GM18526 (cell line): ENCODE measurements around the gene KIF26A.

ENCODE experiments used
- POLR2A ChIP-seq: IDR thresholded peaks from 3 replicates; pipeline ENCODE4 v1.6.1; 2011; ENCODE audit not compliant: insufficient read length; ENCODE audit errors: extremely low read depth

KIF26A gene

DNA sequence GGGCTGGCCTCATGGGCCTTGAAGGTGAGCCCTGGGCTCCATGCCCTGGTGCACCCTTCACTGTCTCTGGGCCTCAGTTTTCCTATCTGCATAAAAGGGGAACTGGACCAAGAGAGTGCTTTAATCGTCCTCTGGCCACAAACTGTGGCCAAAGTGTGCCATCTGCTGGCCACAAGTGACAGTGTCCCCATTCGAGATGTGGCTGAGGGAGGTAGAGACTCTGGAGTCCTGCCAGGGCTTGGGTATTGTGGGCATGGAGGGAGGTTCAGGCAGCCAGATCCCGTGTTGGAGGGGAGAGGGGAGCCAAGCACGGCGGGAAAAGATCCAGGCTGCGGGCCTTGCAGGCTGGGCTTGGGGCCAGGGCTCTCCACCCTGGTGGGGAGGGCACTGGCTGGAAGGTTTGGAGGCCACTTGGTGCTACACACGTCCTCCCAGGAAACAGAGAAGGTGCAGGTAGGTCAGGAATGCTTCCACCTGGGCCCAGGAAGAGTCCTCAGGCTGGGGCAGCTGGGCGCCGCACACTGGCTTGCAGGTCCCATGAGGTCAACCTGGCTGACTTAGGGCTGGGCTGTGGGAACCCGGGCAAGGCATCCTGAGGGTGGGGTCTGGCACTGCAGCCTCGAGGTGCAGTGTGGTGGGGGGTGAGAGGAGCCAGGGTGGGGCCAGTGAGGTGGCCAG, 7.3 kb upstream of the KIF26A start:
- no peak for TF ChIP-seq POLR2A

DNA sequence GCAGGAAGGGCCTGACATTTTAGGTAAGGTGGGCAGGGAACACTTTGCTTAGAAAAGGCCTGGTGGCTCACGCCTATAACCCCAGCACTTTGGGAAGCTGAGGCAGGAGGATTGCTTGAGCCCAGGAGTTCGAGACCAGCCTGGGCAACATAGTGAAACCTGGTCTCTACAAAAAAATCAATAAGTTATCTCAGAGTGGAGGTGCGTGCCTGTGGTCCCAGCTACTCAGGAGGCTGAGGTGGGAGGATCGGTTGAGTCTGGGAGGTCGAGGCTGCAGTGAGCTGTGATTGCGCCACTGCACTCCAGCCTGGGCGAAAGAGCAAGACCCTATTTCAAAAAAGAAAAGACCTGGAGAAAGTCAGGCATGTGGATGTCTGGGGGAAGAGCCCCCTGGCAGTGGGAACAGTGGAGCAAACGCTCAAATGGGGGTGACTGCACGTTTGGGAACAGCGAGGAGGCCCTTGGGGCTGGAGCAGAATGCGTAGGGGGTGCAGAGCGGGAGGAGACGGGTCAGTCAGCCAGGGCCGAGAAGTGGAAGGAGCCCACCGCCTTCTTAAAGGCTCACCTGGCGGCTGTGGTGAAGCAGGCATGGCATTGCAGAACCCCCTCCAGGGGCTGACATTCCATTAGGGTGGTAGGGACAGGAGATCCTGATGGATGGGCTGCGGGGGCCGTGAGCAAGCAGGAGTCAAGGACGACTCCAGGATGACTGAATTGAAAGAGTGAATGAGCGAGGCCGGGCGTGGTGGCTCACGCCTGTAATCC, 6.2 kb upstream of the KIF26A start:
- TF ChIP-seq POLR2A = no peak

DNA sequence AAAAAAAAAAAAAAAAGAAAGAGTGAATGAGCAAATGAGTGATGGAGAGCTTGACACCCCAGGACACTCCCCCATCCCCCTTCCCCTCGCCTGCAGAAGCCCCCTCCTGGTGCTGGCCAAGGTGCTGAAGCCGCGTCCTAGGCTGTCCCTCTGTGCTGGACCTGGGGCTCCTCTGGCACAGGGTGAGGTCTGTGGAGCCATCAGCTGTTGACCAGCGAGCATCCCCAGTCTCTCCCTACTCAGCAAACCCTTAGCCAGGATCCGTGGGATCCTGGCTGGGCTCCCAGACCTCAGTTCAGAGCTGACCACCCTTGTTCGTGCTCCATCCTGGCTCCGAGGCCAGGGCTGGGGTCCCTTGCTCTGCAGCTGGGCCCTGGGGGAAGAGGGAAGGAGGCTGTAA, 5.4 kb upstream of the KIF26A start:
- no peak for TF ChIP-seq POLR2A

DNA sequence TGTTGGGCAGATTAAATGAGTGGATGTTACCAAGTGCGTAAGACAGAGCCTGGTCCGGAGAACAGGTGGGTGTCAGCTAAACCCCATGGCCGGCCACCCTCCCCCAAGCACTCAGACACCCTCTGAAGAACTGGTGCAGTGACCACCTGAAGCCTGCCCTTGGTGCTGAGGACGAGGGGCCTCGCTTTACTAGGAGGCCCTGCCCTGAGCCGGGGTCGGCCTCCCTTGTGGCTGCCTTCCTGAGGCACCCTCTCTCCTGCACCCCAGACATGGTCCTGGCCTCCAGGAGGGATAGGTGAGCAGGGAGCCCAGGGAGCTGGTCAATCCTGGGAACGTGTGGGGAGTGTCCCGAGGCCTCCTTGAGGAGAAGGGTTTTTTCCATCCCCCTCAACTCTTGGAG, 4.9 kb upstream of the KIF26A start:
- no peak for TF ChIP-seq POLR2A

DNA sequence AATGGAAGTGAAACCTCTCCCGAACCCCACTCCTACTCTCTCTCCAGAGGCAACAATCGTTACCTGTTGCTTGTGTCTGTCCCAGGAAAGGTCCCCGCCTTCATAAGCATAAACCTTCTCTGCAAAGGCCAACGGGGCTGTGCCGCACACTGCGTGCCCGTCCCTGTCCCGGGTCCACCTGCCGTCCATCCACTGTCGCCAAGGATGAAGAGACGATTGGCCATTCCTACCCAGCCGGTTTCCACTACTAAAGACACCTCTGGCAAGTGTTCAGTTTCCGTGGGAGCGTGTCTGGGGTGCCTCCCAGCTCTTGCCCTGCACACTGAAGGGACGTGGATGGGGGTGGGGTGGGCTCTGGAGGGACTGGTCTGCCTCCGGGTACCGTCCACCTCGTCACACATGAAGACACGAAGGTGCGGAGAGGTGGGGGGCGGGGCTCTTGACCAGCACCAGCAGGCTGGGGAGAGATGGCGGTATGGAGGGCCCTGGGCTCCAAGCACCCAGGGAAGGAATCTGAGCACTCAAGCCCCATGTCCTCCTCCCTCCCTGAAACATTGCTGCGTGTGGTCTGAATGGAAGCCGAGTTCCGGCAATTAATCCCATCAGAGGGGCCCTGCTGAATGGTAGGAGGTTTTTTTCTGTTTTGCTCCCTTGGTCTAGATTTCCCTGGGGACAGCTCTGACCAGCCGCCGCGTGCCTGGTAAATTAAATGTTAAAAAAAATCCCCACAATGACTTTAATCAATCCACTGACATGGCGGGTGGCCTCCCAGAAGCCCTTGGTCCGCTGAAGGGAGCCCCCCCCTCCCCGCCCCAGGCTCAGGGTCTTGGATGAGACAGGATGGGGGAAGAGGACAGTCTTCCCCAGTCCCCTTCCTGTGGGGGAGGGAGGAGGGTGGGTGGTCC, 4.1 kb upstream of the KIF26A start:
- no peak for TF ChIP-seq POLR2A

DNA sequence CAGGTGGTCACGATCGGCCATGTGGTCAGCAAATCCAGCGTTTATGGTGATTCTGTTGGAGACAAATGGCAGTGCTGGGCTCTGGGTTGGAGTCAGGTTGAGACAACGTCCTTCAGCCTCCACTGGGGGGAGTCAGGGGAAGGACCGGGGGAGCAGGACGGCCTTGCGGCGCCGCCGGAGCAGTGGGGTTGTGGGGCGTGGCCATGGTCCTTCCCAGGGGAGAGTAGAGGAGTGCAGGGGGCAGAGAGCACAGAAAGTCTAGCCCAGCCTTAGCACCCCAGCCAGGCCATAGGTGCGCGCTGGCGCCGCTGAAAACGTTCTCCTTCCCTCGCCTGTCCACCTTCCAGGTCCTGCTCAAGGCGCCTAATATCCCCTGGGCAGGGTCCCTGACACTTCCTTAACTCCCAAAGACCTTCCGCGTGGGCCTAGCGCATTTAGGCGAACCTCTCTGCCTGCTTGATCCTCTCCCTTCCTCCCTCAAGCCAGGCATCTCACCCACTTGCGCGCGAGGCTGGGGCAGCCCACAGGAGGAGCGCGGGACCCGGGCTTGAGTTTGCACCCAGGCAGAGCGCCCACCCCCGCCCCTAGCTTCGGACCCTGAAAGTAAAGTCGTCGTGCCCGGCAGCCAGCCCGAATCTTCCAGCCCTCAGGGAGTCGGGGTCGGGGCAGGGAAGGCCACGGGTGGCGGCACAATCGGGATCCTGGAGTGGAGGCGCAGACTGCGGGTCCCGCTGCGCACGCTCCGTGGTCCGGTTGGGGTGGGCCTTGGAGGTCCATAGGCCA, 3.1 kb upstream of the KIF26A start:
- TF ChIP-seq POLR2A = no peak

DNA sequence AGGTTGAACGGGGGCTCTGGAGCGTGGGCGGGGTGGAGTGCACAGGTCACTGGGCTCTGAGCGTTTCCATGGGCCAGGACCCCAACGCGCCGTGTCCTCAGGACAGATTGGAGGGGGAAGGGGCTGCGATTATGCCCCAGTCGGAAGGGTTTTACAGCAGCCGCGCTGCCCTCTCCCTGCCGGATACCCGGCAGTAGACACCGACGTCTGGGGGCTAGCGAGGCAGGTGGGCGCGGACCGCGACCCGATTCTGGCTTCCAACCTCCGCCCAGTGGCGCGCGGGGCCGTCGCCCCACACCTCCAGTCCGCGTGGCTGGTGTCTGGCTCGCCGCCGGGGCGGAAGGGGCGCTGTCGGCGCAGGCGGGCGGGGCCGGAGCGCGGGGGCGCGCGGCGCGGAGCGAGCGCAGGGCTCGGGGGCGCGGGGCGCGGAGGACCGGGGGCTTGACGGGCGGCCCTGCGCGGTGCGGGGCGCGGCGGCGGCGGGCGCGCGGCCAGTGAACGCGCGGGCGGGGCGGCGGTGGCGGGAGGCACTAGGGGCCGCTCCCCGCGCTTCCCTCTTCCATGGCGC, 2.4 kb upstream of the KIF26A start:
- TF ChIP-seq POLR2A = no peak

DNA sequence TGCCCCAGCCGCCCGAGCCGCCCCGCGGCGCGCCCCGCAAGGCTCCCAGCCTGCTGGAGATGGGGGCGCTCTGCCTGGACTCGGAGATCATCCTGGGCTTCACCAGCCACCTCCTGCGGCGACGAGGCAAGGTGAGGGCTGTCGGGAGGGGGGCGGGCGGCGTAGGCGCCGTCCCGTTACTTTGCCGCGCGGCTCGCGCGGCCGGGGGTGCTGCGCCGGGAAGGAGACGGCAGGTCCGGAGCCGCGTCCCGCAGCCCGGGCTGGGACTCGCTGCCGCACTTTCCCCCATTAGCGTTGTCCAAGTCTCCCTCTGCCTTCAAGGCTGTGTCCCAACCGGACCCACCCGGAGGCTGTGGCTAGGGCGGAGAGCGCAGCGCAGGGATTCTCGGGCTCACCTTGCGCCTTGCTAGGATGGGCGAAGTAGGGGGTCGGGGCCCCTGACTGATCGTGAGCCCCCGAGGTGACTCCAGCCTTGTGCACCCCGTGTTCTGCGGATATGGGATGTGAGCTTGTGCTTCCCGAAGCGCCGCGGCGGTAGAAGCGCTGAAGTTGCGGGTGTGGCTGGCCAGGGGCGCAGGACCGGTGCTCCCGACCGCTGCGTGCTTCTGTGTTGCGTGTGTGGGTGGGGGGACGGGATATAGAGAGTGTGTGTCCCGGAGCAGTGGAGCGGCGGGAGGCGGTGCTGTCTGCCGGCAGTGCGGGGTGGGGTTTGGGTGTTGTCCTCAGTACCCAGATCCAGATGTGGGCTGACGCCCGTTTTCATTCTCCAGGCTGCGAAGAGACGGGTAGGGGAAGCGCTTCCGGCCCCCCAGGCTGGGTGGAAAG, 1.7 kb upstream of the KIF26A start:
- TF ChIP-seq POLR2A = no peak

DNA sequence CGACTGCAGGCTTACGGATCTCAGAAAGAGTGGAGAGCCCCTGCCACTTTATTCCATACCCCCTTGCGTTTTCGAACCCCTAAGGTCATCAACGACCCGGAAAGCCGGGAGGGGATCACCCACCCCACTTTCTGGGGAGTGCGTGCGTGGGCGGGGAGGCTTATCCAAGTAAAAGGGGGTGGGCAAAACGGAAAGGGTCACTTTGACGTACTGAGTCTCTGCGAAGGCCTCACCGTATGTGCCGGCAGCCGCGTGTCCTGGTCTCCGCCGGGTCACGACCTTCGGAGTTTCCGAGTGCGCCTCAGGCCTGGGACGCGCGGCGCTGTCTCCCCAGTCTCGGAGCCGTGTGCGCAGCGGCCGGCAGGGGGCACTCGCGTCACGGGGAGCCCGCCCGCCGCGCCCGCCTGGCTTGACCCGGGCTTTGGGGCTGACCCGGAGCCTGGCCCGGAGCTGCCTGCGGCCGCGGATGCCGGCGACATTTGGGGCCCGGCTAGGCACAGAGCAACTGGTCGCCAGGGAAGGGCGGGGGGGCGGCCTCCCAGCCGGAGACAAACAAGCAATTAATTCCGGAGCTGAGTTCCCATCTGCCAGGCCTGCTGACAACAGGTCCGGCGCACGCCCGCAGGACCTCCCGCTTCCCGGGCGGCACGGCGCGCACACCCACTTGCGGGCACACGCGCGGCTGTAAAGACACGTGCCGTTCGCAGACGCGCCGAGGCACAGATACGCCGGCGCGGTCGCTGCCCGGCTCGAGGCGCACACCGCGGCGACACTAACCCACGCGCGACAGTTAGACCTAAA, 890 bp upstream of the KIF26A start:
- no peak for TF ChIP-seq POLR2A

DNA sequence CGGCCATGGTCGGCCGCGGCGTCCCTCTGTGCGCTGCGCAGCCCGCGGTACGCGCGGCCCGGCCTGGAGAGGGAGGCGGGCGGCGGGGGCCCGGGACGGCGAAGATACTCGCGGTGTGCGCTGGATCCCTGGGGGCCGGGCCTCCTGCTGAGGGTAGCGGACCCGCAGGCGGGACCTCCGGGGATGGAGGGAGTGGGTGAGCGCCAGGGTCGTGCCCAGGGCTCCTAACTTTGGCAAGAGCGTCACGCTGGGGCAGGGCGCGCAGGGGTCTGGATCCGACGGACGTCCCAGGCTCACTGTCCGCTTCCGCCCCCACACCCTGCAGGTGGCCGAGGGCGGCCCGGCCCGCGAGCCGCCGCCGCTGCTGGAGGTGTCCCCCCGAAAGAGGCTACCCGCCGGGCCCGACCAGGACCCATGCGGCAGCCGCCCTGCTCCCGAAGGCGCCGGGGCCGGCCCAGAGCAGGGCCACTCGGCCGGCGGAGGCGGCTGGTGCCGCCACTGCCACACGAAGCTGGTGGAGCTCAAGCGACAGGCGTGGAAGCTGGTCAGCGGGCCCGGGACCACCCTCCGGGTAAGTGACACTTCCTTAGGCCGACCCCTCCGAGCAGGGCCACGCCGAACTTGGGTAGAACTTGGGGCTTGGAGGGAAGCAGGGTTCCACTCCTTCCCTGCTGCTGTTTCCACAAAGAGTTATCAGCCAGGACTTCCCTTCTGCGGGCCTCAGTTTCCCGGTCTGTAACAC, 502 bp downstream of the KIF26A start:
- TF ChIP-seq POLR2A = no peak

DNA sequence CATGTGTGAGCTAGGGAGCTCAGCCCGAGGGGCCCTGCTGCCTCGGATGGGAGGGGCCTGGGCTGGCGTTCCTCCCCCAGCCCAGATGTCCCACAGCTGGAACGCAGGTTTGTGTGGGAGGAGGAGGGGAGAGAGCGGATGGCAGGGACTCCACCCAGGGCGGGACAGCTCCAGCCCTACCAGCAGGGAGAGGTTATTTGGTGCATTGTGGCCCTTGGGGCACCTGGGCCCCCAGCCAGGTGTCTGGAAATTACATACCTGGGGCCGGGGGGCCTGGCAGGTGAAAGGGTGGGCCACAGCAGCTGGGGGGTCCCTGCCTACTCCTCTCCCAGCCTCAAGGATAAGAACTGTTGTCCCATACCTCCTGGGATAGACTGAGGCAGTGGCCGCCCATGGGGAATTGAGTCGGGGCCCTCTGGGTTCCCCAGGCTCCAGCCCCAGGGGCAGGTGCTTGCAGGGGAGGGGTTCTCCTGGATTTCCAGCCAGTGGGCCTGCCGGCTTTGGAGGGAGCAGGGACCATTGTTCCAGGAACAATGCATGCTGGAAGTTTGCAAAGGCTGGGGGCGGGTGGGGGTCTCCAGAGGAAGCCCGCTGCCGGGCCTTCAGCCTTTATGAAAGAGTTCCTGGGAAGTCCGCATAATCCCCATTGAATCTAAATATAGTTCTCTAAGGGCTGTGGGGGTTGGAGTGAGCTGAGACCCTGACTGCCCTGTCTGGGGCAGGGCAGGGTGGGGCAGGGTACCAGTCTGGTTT, 1.2 kb downstream of the KIF26A start:
- TF ChIP-seq POLR2A = no peak

DNA sequence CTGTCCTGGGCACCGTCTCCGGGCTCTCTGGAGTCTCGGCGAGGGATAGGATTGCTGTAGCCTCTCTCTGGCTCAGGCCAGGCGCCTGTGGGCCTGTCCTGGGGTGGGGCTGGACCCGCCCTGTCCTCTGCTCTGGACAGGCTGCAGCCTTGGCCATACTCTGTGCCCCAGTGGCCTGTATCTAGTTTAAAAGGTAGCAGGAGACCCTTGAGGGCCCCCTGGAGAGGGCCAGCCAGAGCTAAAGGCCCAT, 1.8 kb downstream of the KIF26A start:
- no peak for TF ChIP-seq POLR2A
